DND-41 (cell line): Measurements from ENCODE around the gene FTO.

Experiments used
- ATAC-seq: fragments of 200-7000 bp; cut with Tn5 transposase; 3 replicates; pipeline ENCODE4 v1.9.1; 2021; ENCODE audit warnings: low read depth; ENCODE audit not compliant: insufficient read depth
- DNase-seq: peaks from one replicate; pipeline ENCODE4 v3.0.0-alpha.2; 2020
- H2AFZ ChIP-seq: 2 replicates; pipeline ENCODE4 v1.6.0; 2012; ENCODE audit warnings: low read depth, low read length
- H3K27ac ChIP-seq: 2 replicates; pipeline ENCODE4 v1.5.1; 2012; ENCODE audit warnings: low read length, inconsistent platforms
- H3K27me3 ChIP-seq: fragments of 200-600 bp; sonication (generic); 2 replicates; pipeline ENCODE4 v1.6.0; 2012; ENCODE audit warnings: low read length, mild to moderate bottlenecking, inconsistent platforms; ENCODE audit not compliant: insufficient read depth, poor library complexity
- H3K36me3 ChIP-seq: 2 replicates; pipeline ENCODE4 v1.5.1; 2012; ENCODE audit warnings: low read length, inconsistent platforms; ENCODE audit not compliant: insufficient read depth
- H3K4me1 ChIP-seq: 2 replicates; pipeline ENCODE4 v1.5.1; 2012; ENCODE audit warnings: mild to moderate bottlenecking, low read length; ENCODE audit not compliant: insufficient read depth
- H3K4me2 ChIP-seq: 2 replicates; pipeline ENCODE4 v1.6.0; 2012; ENCODE audit warnings: mild to moderate bottlenecking, moderate library complexity, low read length, inconsistent platforms; ENCODE audit not compliant: insufficient read depth
- H3K4me3 ChIP-seq, 2 experiments: fragments of 200-600 bp in 1 of 2; shearing (Covaris generic) in 1 of 2; 2 replicates each; pipeline ENCODE4 v1.5.1; 2012 to 2016; ENCODE audit warnings: inconsistent platforms in 2 of 2, low read length in 2 of 2, mild to moderate bottlenecking in 2 of 2, low read depth in 1 of 2, moderate library complexity in 1 of 2
- H3K79me2 ChIP-seq: 2 replicates; pipeline ENCODE4 v1.6.0; 2012; ENCODE audit warnings: low read length, inconsistent platforms; ENCODE audit not compliant: insufficient read depth
- H3K9ac ChIP-seq: 2 replicates; pipeline ENCODE4 v1.6.0; 2012; ENCODE audit warnings: low read depth, mild to moderate bottlenecking, inconsistent platforms, low read length, moderate library complexity
- H3K9me3 ChIP-seq: 2 replicates; pipeline ENCODE4 v1.5.1; 2012; ENCODE audit warnings: low read length, moderate library complexity, mild to moderate bottlenecking, inconsistent platforms; ENCODE audit not compliant: insufficient read depth, severe bottlenecking
- H4K20me1 ChIP-seq: 2 replicates; pipeline ENCODE4 v1.6.0; 2012; ENCODE audit warnings: low read length; ENCODE audit not compliant: insufficient read depth
- EZH2 ChIP-seq: IDR thresholded peaks from 3 replicates; pipeline ENCODE4 v1.6.1; 2012; ENCODE audit warnings: borderline replicate concordance, low read depth, mild to moderate bottlenecking, moderate library complexity, low read length, inconsistent platforms; ENCODE audit not compliant: severe bottlenecking
- TF ChIP-seq, protein P1 (sequence below): IDR thresholded peaks from 2 replicates; pipeline ENCODE4 v1.5.1; 2012; ENCODE audit warnings: borderline replicate concordance, low read length, moderate library complexity, mild to moderate bottlenecking; ENCODE audit not compliant: poor library complexity, severe bottlenecking; ENCODE audit errors: extremely low read depth

FTO gene

DNA sequence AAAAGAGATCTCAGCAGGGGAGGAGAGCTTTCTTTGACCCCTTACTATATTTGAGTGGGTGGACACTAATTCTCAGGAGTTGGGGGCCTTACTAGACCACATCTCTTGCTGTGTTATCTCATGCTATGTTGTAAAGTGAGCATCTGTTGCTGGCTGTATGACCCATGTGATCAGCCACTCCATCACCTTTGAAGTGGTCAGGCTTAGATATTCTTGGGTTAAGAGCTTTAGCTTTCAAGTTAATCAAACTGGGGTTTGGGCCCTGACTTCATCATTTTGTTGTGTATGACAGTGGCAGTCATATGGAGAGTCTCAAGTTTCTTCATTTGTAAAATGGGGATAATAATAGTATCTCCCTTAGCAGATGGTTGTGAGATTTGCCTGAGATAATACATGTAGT lies 201.1 kb downstream of the FTO start:
- no peak overlapping the region for H3K9ac ChIP-seq
- DNase-seq: peak; percentile 38
- peak; percentile 87 for ATAC-seq
- no peak overlapping the region for H3K4me3 ChIP-seq
- peaks cover 32% of the 10 kb centered on the region for H3K4me1 ChIP-seq
- H3K27ac ChIP-seq: peak overlapping the region; percentile 56
- H2AFZ ChIP-seq: no peak overlapping the region
- H3K79me2 ChIP-seq: no peaks in the 10 kb centered on the region
- TF ChIP-seq EZH2: no peak
- TF ChIP-seq, protein P1, sequence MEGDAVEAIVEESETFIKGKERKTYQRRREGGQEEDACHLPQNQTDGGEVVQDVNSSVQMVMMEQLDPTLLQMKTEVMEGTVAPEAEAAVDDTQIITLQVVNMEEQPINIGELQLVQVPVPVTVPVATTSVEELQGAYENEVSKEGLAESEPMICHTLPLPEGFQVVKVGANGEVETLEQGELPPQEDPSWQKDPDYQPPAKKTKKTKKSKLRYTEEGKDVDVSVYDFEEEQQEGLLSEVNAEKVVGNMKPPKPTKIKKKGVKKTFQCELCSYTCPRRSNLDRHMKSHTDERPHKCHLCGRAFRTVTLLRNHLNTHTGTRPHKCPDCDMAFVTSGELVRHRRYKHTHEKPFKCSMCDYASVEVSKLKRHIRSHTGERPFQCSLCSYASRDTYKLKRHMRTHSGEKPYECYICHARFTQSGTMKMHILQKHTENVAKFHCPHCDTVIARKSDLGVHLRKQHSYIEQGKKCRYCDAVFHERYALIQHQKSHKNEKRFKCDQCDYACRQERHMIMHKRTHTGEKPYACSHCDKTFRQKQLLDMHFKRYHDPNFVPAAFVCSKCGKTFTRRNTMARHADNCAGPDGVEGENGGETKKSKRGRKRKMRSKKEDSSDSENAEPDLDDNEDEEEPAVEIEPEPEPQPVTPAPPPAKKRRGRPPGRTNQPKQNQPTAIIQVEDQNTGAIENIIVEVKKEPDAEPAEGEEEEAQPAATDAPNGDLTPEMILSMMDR: no peak
- no peak overlapping the region for H3K4me2 ChIP-seq
- H3K36me3 ChIP-seq: 0 out of 2 replicates have a peak, but pooled peaks cover 3% of the 10 kb centered on the region
- H3K9me3 ChIP-seq: no peaks in the 10 kb centered on the region
- no peaks in the 10 kb centered on the region for H4K20me1 ChIP-seq
- no peaks in the 10 kb centered on the region for H3K27me3 ChIP-seq

DNA sequence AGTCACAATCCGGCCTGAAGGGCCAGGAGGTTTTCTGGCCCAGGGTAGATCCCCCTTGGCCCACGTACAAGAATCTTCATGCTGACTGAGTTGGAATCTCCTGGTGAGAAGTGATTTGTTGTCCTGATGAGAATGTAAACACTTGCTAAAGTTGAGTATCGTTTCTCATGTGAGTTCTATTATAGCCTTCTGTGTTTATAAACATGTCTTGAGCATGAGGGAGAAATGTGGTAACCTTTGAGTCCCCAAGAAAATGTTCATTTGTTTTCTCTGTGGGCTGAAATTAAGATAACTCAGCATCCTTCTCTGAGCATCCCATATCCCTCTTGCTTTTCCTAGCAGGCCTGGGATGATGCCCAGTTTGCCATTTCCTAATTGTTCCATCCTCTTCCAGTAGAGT lies 204.8 kb downstream of the FTO start:
- H3K27me3 ChIP-seq: no peaks in the 10 kb centered on the region
- H3K9me3 ChIP-seq: no peaks in the 10 kb centered on the region
- H3K79me2 ChIP-seq: no peaks in the 10 kb centered on the region
- peaks cover 50% of the 10 kb centered on the region for H3K4me1 ChIP-seq
- no peaks in the 10 kb centered on the region for H4K20me1 ChIP-seq
- H3K27ac ChIP-seq: no peak overlapping the region
- ATAC-seq: no peak
- TF ChIP-seq EZH2: no peak
- TF ChIP-seq, protein P1: no peak
- H3K9ac ChIP-seq: no peak overlapping the region
- H2AFZ ChIP-seq: no peak overlapping the region
- H3K36me3 ChIP-seq: no peaks in the 10 kb centered on the region
- DNase-seq: no peak
- H3K4me2 ChIP-seq: no peak overlapping the region
- no peak overlapping the region for H3K4me3 ChIP-seq

DNA sequence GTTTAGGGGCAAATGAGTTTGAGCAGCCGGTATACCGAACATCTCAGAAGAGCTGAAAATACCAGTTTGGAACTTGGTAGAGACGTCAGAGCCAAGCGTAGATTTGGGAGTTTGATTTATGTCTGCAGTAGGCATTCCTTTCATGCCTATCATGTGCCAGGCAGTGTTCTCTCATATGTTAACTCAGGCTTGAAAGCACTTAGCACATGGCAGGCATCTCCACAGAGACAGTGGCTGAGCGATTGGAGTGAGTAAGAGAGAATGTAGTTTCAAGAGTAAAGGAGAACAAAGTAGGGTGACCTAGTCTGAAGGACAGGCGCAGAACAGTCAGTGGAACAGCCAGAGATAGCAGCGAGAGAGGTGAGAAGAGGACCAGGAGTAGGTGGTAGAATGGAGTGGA lies 207.0 kb downstream of the FTO start:
- DNase-seq: no peak

More for the DNA sequence above, 207.0 kb downstream of the FTO start:
- Histone ChIP-seq H3K27me3 (no peaks in the 10 kb centered on the region), H3K79me2 (peaks cover 7% of the 10 kb centered on the region), H3K9me3 (no peaks in the 10 kb centered on the region), H3K4me3 (no peak overlapping the region), H3K27ac (peak overlapping the region; percentile 95), H2AFZ (no peak overlapping the region), H3K9ac (no peak overlapping the region), H3K36me3 (no peaks in the 10 kb centered on the region), H3K4me2 (no peak overlapping the region), H4K20me1 (no peaks in the 10 kb centered on the region), H3K4me1 (peaks cover 57% of the 10 kb centered on the region)
- TF ChIP-seq, protein P1: no peak
- no peak for TF ChIP-seq EZH2
- no peak for ATAC-seq
